ENCODE measurements around the gene CEP170. TPM values are rescaled to one million over a fixed set of nuclear protein-coding genes. Genes with fewer than 3 reads are reported as not detected.

The CEP170 gene
- total RNA-seq, 1 experiment from 2014 or later: 55.2 TPM

DNA sequence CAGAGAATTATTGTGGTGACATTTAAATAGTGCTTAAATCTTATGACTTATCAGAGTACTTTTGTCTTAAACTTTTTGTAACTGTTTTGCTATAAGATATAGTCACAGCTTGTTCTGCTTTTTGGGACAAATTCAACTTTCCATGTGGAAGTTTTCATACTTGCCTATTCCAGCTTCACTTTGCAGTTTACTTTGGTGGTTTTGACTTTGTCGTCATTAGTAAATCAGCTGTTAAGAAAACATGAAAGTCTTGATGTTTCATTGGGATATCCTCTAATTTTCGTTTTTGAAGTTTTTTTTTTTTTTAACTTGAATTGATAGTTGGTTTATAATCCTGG, 32.0 kb upstream of the CEP170 start:
- H3K4me3 ChIP-seq (replicated peaks in 1 of 2; ENCODE audit: low read depth in 1 of 2, low read length in 2 of 2): no peak overlapping the region
- ATAC-seq (no peak), DNase-seq (ENCODE audit: low read depth, low spot score) (no peak)
- H3K4me2 ChIP-seq (ENCODE audit: low read length): no peak overlapping the region
- no peaks in the 10 kb centered on the region for H3K9me2 ChIP-seq (ENCODE audit: insufficient read depth)
- no peak overlapping the region for H2AFZ ChIP-seq (ENCODE audit: low read depth, low read length, poor library complexity, severe bottlenecking)
- H4K20me1 ChIP-seq (ENCODE audit: insufficient read depth): no peaks in the 10 kb centered on the region; the same call in 1 of the 2 replicates
- ChIA-PET CTCF (no interaction called here), RAD21 (ENCODE audit: low non-redundant PET in 1 of 2, low total read pairs in 2 of 2, uncharacterized antibody in 2 of 2, unreplicated experiment in 2 of 2) (interaction anchor here in 1 of 2 experiments (0.6 kb wide), 1 partner anchor 37 kb away, joined by 3 read pairs; no protein-coding TSS in a partner anchor), POLR2A (no interaction called here)
- no peaks in the 10 kb centered on the region for H3K36me3 ChIP-seq (ENCODE audit: control insufficient read depth in 1 of 2, insufficient read depth in 2 of 2, low read length in 2 of 2)
- TF ChIP-seq ZFX (IDR thresholded peaks at IDR 0.05): no peak
- TF ChIP-seq, protein P1, sequence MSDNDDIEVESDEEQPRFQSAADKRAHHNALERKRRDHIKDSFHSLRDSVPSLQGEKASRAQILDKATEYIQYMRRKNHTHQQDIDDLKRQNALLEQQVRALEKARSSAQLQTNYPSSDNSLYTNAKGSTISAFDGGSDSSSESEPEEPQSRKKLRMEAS (IDR thresholded peaks at IDR 0.05): no peak
- no peak for TF ChIP-seq EZH2 (IDR thresholded peaks at IDR 0.05)
- H3K9ac ChIP-seq (ENCODE audit: low read length): no peak overlapping the region
- H3K27ac ChIP-seq (ENCODE audit: low read depth, low read length): no peak overlapping the region
- H3K27me3 ChIP-seq (ENCODE audit: insufficient read depth, low read length): no peaks in the 10 kb centered on the region
- no peaks in the 10 kb centered on the region for H3K9me3 ChIP-seq (ENCODE audit: control insufficient read depth in 1 of 2, insufficient read depth in 1 of 2, low read depth in 1 of 2, low read length in 2 of 2)
- no peaks in the 10 kb centered on the region for H3K79me2 ChIP-seq (ENCODE audit: insufficient read depth, low read length)
- peaks cover 0 to 4% of the 10 kb centered on the region in 2 experiments; a peak in 1 of 4 replicates for H3K4me1 ChIP-seq (ENCODE audit: control insufficient read depth in 1 of 2, insufficient read depth in 2 of 2, low read length in 2 of 2)
- no TSS peak for BruUV-seq (replicated peaks)
- intact Hi-C loops (cut with micrococcal nuclease): no loop called here

DNA sequence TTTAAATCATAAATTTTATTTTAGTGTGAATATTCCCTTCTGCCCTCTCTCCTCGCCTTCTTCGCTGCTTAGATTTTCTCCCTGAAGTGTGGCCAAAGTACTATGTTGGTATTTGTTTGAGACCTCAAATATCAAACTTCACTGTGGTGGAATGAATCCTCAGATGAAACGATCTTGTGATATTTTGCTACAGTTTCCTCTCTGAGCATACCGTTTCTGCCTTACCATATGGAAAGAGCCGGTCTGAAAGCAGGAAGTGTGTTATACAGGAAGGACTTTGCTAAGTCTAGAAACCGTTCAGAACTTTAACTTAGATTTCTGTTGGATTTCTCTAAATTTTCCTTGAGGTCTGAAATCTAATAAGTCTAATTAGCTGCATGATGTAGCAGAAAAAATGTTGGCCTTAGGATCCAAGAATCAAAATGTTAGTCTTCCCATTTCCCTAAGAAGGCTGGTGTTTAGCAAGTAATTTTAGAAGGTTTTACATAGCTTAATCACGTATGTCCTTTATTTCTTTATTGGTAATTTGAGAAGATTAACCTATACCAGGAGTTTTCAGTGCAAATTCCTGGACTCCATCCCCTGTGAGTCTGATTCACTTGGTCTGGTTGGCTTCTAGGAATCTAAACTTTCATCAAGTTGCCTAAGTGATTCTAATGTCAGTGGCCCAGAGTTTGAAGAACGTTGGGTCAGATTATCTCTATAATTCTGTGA, 31.5 kb upstream of the CEP170 start:
- BruUV-seq (replicated peaks): no TSS peak
- intact Hi-C loops (cut with micrococcal nuclease): no loop called here
- CTCF ChIA-PET: no interaction called here
- ATAC-seq (no peak), DNase-seq (ENCODE audit: low read depth, low spot score) (no peak)
- peaks cover 0 to 4% of the 10 kb centered on the region in 2 experiments; a peak in 1 of 4 replicates for H3K4me1 ChIP-seq (ENCODE audit: control insufficient read depth in 1 of 2, insufficient read depth in 2 of 2, low read length in 2 of 2)
- H2AFZ ChIP-seq (ENCODE audit: low read depth, low read length, poor library complexity, severe bottlenecking): no peak overlapping the region
- POLR2A ChIA-PET: no interaction called here
- H3K4me3 ChIP-seq (replicated peaks in 1 of 2; ENCODE audit: low read depth in 1 of 2, low read length in 2 of 2): no peak overlapping the region
- no peaks in the 10 kb centered on the region for H3K79me2 ChIP-seq (ENCODE audit: insufficient read depth, low read length)
- H3K27me3 ChIP-seq (ENCODE audit: insufficient read depth, low read length): no peaks in the 10 kb centered on the region
- no peaks in the 10 kb centered on the region; the same call in 1 of the 2 replicates for H4K20me1 ChIP-seq (ENCODE audit: insufficient read depth)
- RAD21 ChIA-PET (ENCODE audit: low non-redundant PET in 1 of 2, low total read pairs in 2 of 2, uncharacterized antibody in 2 of 2, unreplicated experiment in 2 of 2): no interaction called here
- no peak overlapping the region for H3K27ac ChIP-seq (ENCODE audit: low read depth, low read length)
- H3K4me2 ChIP-seq (ENCODE audit: low read length): no peak overlapping the region
- H3K36me3 ChIP-seq (ENCODE audit: control insufficient read depth in 1 of 2, insufficient read depth in 2 of 2, low read length in 2 of 2): no peaks in the 10 kb centered on the region
- H3K9ac ChIP-seq (ENCODE audit: low read length): no peak overlapping the region
- TF ChIP-seq FOSL1 (IDR thresholded peaks at IDR 0.05; ENCODE audit: low read depth) (no peak), EZH2 (IDR thresholded peaks at IDR 0.05) (no peak), ZNF274 (IDR thresholded peaks at IDR 0.05; ENCODE audit: low read depth, low read length) (no peak), EZH2phosphoT487 (IDR thresholded peaks at IDR 0.05; ENCODE audit: borderline replicate concordance) (no peak), SRF (IDR thresholded peaks at IDR 0.05; ENCODE audit: low read depth) (no peak), SP1 (IDR thresholded peaks at IDR 0.05; ENCODE audit: low read depth) (no peak), RAD21 (IDR thresholded peaks at IDR 0.05; ENCODE audit: low read depth) (no peak), CEBPB (IDR thresholded peaks at IDR 0.05; ENCODE audit: low read depth) (no peak)
- TF ChIP-seq, protein P2, sequence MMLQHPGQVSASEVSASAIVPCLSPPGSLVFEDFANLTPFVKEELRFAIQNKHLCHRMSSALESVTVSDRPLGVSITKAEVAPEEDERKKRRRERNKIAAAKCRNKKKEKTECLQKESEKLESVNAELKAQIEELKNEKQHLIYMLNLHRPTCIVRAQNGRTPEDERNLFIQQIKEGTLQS (IDR thresholded peaks at IDR 0.05): no peak
- TF ChIP-seq, protein P1 (IDR thresholded peaks at IDR 0.05): no peak
- TF ChIP-seq, protein P3, sequence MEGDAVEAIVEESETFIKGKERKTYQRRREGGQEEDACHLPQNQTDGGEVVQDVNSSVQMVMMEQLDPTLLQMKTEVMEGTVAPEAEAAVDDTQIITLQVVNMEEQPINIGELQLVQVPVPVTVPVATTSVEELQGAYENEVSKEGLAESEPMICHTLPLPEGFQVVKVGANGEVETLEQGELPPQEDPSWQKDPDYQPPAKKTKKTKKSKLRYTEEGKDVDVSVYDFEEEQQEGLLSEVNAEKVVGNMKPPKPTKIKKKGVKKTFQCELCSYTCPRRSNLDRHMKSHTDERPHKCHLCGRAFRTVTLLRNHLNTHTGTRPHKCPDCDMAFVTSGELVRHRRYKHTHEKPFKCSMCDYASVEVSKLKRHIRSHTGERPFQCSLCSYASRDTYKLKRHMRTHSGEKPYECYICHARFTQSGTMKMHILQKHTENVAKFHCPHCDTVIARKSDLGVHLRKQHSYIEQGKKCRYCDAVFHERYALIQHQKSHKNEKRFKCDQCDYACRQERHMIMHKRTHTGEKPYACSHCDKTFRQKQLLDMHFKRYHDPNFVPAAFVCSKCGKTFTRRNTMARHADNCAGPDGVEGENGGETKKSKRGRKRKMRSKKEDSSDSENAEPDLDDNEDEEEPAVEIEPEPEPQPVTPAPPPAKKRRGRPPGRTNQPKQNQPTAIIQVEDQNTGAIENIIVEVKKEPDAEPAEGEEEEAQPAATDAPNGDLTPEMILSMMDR (IDR thresholded peaks at IDR 0.05 in 2 of 3, conservative IDR thresholded peaks at IDR 0.05 in 1 of 3; ENCODE audit: borderline replicate concordance in 1 of 3, insufficient read depth in 1 of 3, low read depth in 2 of 3, low read length in 2 of 3): no peak
- H3K9me2 ChIP-seq (ENCODE audit: insufficient read depth): no peaks in the 10 kb centered on the region
- H3K9me3 ChIP-seq (ENCODE audit: control insufficient read depth in 1 of 2, insufficient read depth in 1 of 2, low read depth in 1 of 2, low read length in 2 of 2): no peaks in the 10 kb centered on the region
